Epithelial cell of proximal tubule (primary cell): ENCODE results near the gene RBMY1A1. TPM values are rescaled to one million over a fixed set of nuclear protein-coding genes. Genes with fewer than 3 reads are reported as not detected.
"Not testable (repeated sequence)": the region's sequence is repeated elsewhere in the genome, so short reads cannot be mapped to it uniquely, and the experiment has no call there.

Source experiments
- DNase-seq: peaks from one replicate; pipeline ENCODE4 v3.0.0-alpha.2; 2011; ENCODE audit warnings: low read depth
- H3K4me3 ChIP-seq: 2 replicates; pipeline ENCODE4 v1.5.1; 2011; ENCODE audit warnings: low read depth, mild to moderate bottlenecking, low read length
- CTCF ChIP-seq: conservative IDR thresholded peaks from 2 replicates; pipeline ENCODE4 v1.5.1; 2012; ENCODE audit warnings: low read depth, mild to moderate bottlenecking, low read length
- total RNA-seq: library from RNA; depleted of rRNA; stranded (reverse); fragments of >200 nt; gene quantifications from 2 replicates; pipeline ENCODE4 v1.2.3, GENCODE V29; 2015

RBMY1A1 gene
- total RNA-seq: not detected in 2 replicates

- DNase-seq, H3K4me3 ChIP-seq: not testable (repeated sequence)
Observed at GRCh38 chrY:21534579-21534978, at the start of gene RBMY1A1. Gene RBMY1A1 (plus strand): TSS chrY:21534879. CDS start chrY:21536892, 2,013 bp downstream.

GRCh38 chrY:21511038-21511437 lies 23.6 kb upstream of the RBMY1A1 start, which contains the start of gene RBMY1B:
Gene RBMY1B (plus strand): TSS chrY:21511338. CDS start chrY:21513351, 2,013 bp downstream.
- H3K4me3 ChIP-seq, DNase-seq: not testable (repeated sequence)

- H3K4me3 ChIP-seq, DNase-seq: not testable (repeated sequence)
Observed at GRCh38 chrY:21559316-21559984, 24.8 kb downstream of the RBMY1A1 start.

GRCh38 chrY:21585449-21585848 lies 50.8 kb downstream of the RBMY1A1 start:
- no peak for TF ChIP-seq CTCF
- no peak for DNase-seq
- no peak overlapping the region for H3K4me3 ChIP-seq

GRCh38 chrY:21586454-21586853 lies 51.8 kb downstream of the RBMY1A1 start:
- H3K4me3 ChIP-seq, DNase-seq: not testable (repeated sequence)

- DNase-seq: no peak
- H3K4me3 ChIP-seq: no peak overlapping the region
- TF ChIP-seq CTCF: no peak
Observed at GRCh38 chrY:21592059-21592458, 57.4 kb downstream of the RBMY1A1 start.

GRCh38 chrY:21596287-21596686 lies 61.6 kb downstream of the RBMY1A1 start:
- not testable (repeated sequence) for H3K4me3 ChIP-seq, DNase-seq

Other genes with a start within 250 kb of the RBMY1A1 start
- not detected in 2 replicates for gene RBMY1B, start 23.5 kb upstream of the RBMY1A1 start, total RNA-seq